ENCODE data around the gene EFCAB12.

- TF ChIP-seq CTCF (IDR thresholded peaks at IDR 0.05) (no peak), POLR2A (IDR thresholded peaks at IDR 0.05) (no peak)
Observed at GRCh38 chr3:129474984-129475804, 46.8 kb upstream of the EFCAB12 start.
